Testis (tissue), 2 donors: Measurements from ENCODE around the gene PARM1.

Experiments
- POLR2A ChIP-seq: fragments of 450-650 bp; IDR thresholded peaks from one replicate; pipeline ENCODE4 v1.6.1; 2017; ENCODE audit warnings: antibody characterized with exemption, mild to moderate bottlenecking, moderate library complexity
- TF ChIP-seq, protein P1 (sequence below), 3 experiments: fragments of 450-650 bp in 2 of 3; fragments of 200-600 bp in 1 of 3; sonication (generic) in 1 of 3; IDR thresholded peaks; one replicate each; pipeline ENCODE4 v1.5.1; 2016 to 2019; ENCODE audit warnings: antibody characterized with exemption in 3 of 3, mild to moderate bottlenecking in 2 of 3, moderate library complexity in 1 of 3

- TF ChIP-seq, protein P1, sequence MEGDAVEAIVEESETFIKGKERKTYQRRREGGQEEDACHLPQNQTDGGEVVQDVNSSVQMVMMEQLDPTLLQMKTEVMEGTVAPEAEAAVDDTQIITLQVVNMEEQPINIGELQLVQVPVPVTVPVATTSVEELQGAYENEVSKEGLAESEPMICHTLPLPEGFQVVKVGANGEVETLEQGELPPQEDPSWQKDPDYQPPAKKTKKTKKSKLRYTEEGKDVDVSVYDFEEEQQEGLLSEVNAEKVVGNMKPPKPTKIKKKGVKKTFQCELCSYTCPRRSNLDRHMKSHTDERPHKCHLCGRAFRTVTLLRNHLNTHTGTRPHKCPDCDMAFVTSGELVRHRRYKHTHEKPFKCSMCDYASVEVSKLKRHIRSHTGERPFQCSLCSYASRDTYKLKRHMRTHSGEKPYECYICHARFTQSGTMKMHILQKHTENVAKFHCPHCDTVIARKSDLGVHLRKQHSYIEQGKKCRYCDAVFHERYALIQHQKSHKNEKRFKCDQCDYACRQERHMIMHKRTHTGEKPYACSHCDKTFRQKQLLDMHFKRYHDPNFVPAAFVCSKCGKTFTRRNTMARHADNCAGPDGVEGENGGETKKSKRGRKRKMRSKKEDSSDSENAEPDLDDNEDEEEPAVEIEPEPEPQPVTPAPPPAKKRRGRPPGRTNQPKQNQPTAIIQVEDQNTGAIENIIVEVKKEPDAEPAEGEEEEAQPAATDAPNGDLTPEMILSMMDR (IDR thresholded peaks at IDR 0.05), result no peak
- no peak for TF ChIP-seq POLR2A
Observed at GRCh38 chr4:74969507-74970474, 36.9 kb downstream of the PARM1 start.
